NCI-H226 (cell line): Measurements from ENCODE around the gene CTNND2.
"Not testable (repeated sequence)": the region's sequence is repeated elsewhere in the genome, so short reads cannot be mapped to it uniquely, and the experiment has no call there.

Experiments used
- DNase-seq: peaks from one replicate; pipeline ENCODE4 v3.0.0-alpha.2; 2015

The CTNND2 gene

GRCh38 chr5:11429254-11429653 lies 475.0 kb downstream of the CTNND2 start:
- DNase-seq, result no peak

- no peak for DNase-seq
Measured at GRCh38 chr5:11427569-11427968, 476.7 kb downstream of the CTNND2 start.

- DNase-seq, result no peak
Measured at GRCh38 chr5:11426442-11426841, 477.8 kb downstream of the CTNND2 start.

GRCh38 chr5:11422342-11422741 lies 481.9 kb downstream of the CTNND2 start:
- DNase-seq, result no peak

GRCh38 chr5:11420969-11421368 lies 483.3 kb downstream of the CTNND2 start:
- no peak for DNase-seq

GRCh38 chr5:11415751-11416150 lies 488.5 kb downstream of the CTNND2 start:
- no peak for DNase-seq

- not testable (repeated sequence) for DNase-seq
Measured at GRCh38 chr5:11414732-11415131, 489.5 kb downstream of the CTNND2 start.

GRCh38 chr5:11411621-11412020 lies 492.6 kb downstream of the CTNND2 start:
- no peak for DNase-seq

GRCh38 chr5:11407556-11408145 lies 496.6 kb downstream of the CTNND2 start:
- DNase-seq, result no peak

GRCh38 chr5:11400316-11400715 lies 503.9 kb downstream of the CTNND2 start:
- no peak for DNase-seq

- no peak for DNase-seq
Measured at GRCh38 chr5:11398728-11399127, 505.5 kb downstream of the CTNND2 start.

- DNase-seq, result no peak
Measured at GRCh38 chr5:11397549-11397948, 506.7 kb downstream of the CTNND2 start.

- no peak for DNase-seq
Measured at GRCh38 chr5:11396917-11397316, 507.3 kb downstream of the CTNND2 start.

GRCh38 chr5:11394933-11395332 lies 509.3 kb downstream of the CTNND2 start:
- DNase-seq, result no peak

GRCh38 chr5:11390291-11390767 lies 513.9 kb downstream of the CTNND2 start:
- DNase-seq, result no peak

- DNase-seq, result no peak
Measured at GRCh38 chr5:11387382-11387781, 516.9 kb downstream of the CTNND2 start.

- no peak for DNase-seq
Measured at GRCh38 chr5:11386398-11386797, 517.8 kb downstream of the CTNND2 start.

GRCh38 chr5:11385901-11386293 lies 518.3 kb downstream of the CTNND2 start:
- no peak for DNase-seq

- DNase-seq, result no peak
Measured at GRCh38 chr5:11385251-11385900, 518.9 kb downstream of the CTNND2 start.

GRCh38 chr5:11384441-11385250 lies 519.6 kb downstream of the CTNND2 start:
- DNase-seq, result no peak

GRCh38 chr5:11383506-11384095 lies 520.6 kb downstream of the CTNND2 start:
- DNase-seq, result no peak

- DNase-seq, result no peak
Measured at GRCh38 chr5:11378461-11378860, 525.8 kb downstream of the CTNND2 start.

GRCh38 chr5:11377896-11378295 lies 526.4 kb downstream of the CTNND2 start:
- no peak for DNase-seq

- DNase-seq, result no peak
Measured at GRCh38 chr5:11372191-11372590, 532.1 kb downstream of the CTNND2 start.
